Peyer's patch (tissue), 4 donors: ENCODE data around the gene TMEM17. TPM values are rescaled to one million over a fixed set of nuclear protein-coding genes. Genes with fewer than 3 reads are reported as not detected.
"Not testable (repeated sequence)": the region's sequence is repeated elsewhere in the genome, so short reads cannot be mapped to it uniquely, and the experiment has no call there.

Source experiments
- DNase-seq, 3 donors: peaks; one replicate each; pipeline ENCODE4 v3.0.0-alpha.2; 2017 to 2019
- H3K27ac ChIP-seq, 4 donors: fragments of 200-600 bp; sonication (generic); one replicate each; pipeline ENCODE4 v1.5.1; 2016 to 2019
- H3K27me3 ChIP-seq, 2 donors: fragments of 200-600 bp; sonication (generic); one replicate each; pipeline ENCODE4 v1.5.1; 2019
- H3K36me3 ChIP-seq, 3 donors: fragments of 200-600 bp; sonication (generic); one replicate each; pipeline ENCODE4 v1.5.1; 2016 to 2019
- H3K4me1 ChIP-seq, 4 donors: fragments of 200-600 bp; sonication (generic); one replicate each; pipeline ENCODE4 v1.5.1; 2016 to 2019
- H3K4me3 ChIP-seq, 4 donors: fragments of 200-600 bp; sonication (generic); 1 replicate in 3 of 4; 2 replicates in 1 of 4; pipeline ENCODE4 v1.5.1; 2016 to 2019; ENCODE audit warnings: mild to moderate bottlenecking in 1 of 4
- H3K9me3 ChIP-seq, 4 donors: fragments of 200-600 bp; sonication (generic); one replicate each; pipeline ENCODE4 v1.5.1; 2016 to 2019; ENCODE audit warnings: mild to moderate bottlenecking in 1 of 4
- CTCF ChIP-seq, 6 experiments: fragments of 450-650 bp in 4 of 6; fragments of 200-600 bp in 2 of 6; sonication (generic) in 1 of 6; IDR thresholded peaks; one replicate each; pipeline ENCODE4 v1.5.1; 2017 to 2019; ENCODE audit warnings: antibody characterized with exemption in 6 of 6, mild to moderate bottlenecking in 3 of 6, moderate library complexity in 1 of 6
- POLR2A ChIP-seq, 2 donors: fragments of 450-650 bp; IDR thresholded peaks; one replicate each; pipeline ENCODE4 v1.5.1; 2017; ENCODE audit warnings: antibody characterized with exemption in 2 of 2, mild to moderate bottlenecking in 2 of 2, moderate library complexity in 2 of 2
- total RNA-seq, 4 donors: library from RNA; depleted of rRNA; stranded (reverse); fragments of >200 nt; gene quantifications; one replicate each; pipeline ENCODE4 v1.1.0, GENCODE V29; 2016

Gene TMEM17
- total RNA-seq, 4 donors from 2014 or later = 0.67 to 1.8 TPM; not detected in 2

- Histone ChIP-seq H3K27ac (no peak overlapping the region), H3K4me1 (no peaks in the 10 kb centered on the region), H3K9me3 (no peaks in the 10 kb centered on the region), H3K36me3 (no peaks in the 10 kb centered on the region), H3K4me3 (no peak overlapping the region), H3K27me3 (no peaks in the 10 kb centered on the region)
- DNase-seq = no peak
- TF ChIP-seq CTCF (IDR thresholded peaks at IDR 0.05) (no peak), POLR2A (IDR thresholded peaks at IDR 0.05) (no peak)
Measured at GRCh38 chr2:62540408-62541168, 34.6 kb upstream of the TMEM17 start.

GRCh38 chr2:62539606-62540407 is 33.8 kb upstream of the TMEM17 start:
- no peaks in the 10 kb centered on the region for H3K27me3 ChIP-seq
- H3K9me3 ChIP-seq = no peaks in the 10 kb centered on the region
- TF ChIP-seq CTCF (IDR thresholded peaks at IDR 0.05) (no peak), POLR2A (IDR thresholded peaks at IDR 0.05) (no peak)
- H3K4me1 ChIP-seq = no peaks in the 10 kb centered on the region
- H3K4me3 ChIP-seq = no peak overlapping the region
- no peak overlapping the region for H3K27ac ChIP-seq
- DNase-seq = no peak
- H3K36me3 ChIP-seq = no peaks in the 10 kb centered on the region

GRCh38 chr2:62538756-62539155 is 32.8 kb upstream of the TMEM17 start:
- H3K4me3 ChIP-seq = no peak overlapping the region
- no peaks in the 10 kb centered on the region for H3K4me1 ChIP-seq
- H3K27ac ChIP-seq = no peak overlapping the region
- no peak for DNase-seq
- TF ChIP-seq POLR2A (IDR thresholded peaks at IDR 0.05) (no peak), CTCF (IDR thresholded peaks at IDR 0.05) (no peak)
- no peaks in the 10 kb centered on the region for H3K36me3 ChIP-seq
- H3K9me3 ChIP-seq = no peaks in the 10 kb centered on the region
- H3K27me3 ChIP-seq = no peaks in the 10 kb centered on the region

GRCh38 chr2:62537814-62538213 is 31.8 kb upstream of the TMEM17 start:
- H3K27ac ChIP-seq = no peak overlapping the region
- DNase-seq = no peak
- H3K9me3 ChIP-seq = no peaks in the 10 kb centered on the region
- no peak overlapping the region for H3K4me3 ChIP-seq
- no peaks in the 10 kb centered on the region for H3K36me3 ChIP-seq
- TF ChIP-seq POLR2A (IDR thresholded peaks at IDR 0.05) (no peak), CTCF (IDR thresholded peaks at IDR 0.05) (no peak)
- H3K4me1 ChIP-seq = no peaks in the 10 kb centered on the region
- H3K27me3 ChIP-seq = no peaks in the 10 kb centered on the region

GRCh38 chr2:62536873-62537547 is 31.0 kb upstream of the TMEM17 start:
- Histone ChIP-seq H3K27me3 (no peaks in the 10 kb centered on the region), H3K27ac (no peak overlapping the region), H3K9me3 (no peaks in the 10 kb centered on the region), H3K4me1 (no peaks in the 10 kb centered on the region), H3K4me3 (no peak overlapping the region), H3K36me3 (no peaks in the 10 kb centered on the region)
- TF ChIP-seq CTCF (IDR thresholded peaks at IDR 0.05) (no peak), POLR2A (IDR thresholded peaks at IDR 0.05) (no peak)
- no peak for DNase-seq

GRCh38 chr2:62535521-62535920 is 29.5 kb upstream of the TMEM17 start:
- H3K4me3 ChIP-seq, H3K27me3 ChIP-seq, DNase-seq, H3K9me3 ChIP-seq, H3K27ac ChIP-seq, H3K36me3 ChIP-seq, H3K4me1 ChIP-seq: not testable (repeated sequence)
